Activated CD8-positive, alpha-beta memory T cell treated with anti-CD3 and anti-CD28 coated beads for 1 hour (primary cell): Measurements from ENCODE around the gene PLCXD1.
"Not testable (repeated sequence)": the region's sequence is repeated elsewhere in the genome, so short reads cannot be mapped to it uniquely, and the experiment has no call there.

Source experiments
- DNase-seq, 2 donors: peaks; one replicate each; pipeline ENCODE4 v3.0.0-alpha.2; 2020; ENCODE audit warnings: low read depth in 1 of 2; ENCODE audit errors: extremely low read depth in 1 of 2

PLCXD1 gene

DNA sequence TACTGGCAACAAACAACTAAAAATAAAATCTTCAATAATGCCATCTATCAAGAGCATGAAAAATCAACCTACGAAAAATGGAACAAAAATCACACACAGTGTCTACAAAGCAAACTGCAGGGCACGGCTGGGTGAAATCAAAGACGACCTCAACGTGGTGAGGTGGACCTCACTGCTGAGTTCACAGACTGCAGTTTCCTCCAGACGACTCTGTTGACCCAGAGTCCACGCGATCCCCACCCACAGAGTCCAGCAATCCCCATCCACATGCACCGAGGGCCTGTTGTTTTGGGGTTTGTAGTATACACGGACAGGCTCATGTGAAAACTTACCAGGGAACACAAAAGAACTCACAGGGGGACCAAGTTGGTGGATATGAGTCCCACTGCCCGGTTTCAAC is 68.5 kb downstream of the PLCXD1 start:
- no peak for DNase-seq

DNA sequence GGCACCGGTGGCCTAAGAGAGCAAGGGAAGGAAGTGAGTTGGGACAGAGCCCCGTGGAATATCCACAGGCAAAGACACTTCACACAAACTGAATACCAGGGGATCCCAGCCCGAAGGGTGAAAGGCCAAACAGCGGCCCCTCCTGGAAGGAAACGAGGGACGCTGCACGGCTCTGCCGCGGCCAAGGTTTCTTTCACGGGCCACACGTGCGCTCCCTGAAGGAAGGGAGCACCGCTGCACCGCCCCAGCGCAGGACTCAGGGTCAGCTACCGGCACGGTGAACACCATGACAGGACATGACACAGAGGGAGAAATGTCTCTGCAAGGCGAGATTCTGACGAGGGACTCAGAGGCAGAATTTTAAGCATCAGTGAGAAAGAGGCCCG is 69.0 kb downstream of the PLCXD1 start:
- no peak for DNase-seq

DNA sequence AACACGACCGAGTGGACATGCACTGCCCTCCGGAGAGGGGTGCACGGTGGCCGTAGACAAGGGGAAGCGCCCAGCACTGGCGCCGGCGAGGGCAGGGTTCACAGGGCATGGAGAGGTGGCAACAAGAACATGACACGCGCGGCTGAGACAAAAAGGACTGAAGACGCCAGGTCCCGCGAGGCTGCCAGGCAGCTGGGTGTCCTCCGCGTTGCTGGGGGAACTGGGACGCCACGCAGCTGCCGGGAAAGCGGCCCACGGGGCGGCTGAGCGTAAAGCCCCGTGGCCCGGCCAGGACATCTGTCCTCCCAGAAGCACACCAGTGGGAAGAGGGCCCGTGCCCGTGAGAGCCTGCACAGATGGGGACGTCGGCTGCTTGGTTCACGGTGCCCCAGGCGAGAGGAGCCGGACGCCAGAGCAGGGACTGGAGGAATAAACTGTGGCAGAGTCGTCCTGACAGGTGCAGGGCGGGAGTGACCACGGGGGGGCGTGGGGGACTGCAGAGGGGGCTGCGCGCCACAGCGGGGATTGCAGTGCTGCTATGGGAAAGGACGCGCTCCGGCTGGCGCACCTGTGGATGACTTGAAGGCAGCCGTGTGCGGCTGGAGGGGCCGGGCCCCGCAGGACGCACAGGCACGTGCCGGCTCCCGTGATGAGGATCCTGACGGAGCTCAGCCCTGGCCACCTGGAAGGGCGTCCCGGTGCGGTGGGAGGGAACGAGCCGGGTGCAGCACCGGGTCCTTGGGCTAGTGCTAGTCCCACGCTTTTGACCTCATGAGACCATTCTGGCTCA is 69.5 kb downstream of the PLCXD1 start:
- DNase-seq = no peak

DNA sequence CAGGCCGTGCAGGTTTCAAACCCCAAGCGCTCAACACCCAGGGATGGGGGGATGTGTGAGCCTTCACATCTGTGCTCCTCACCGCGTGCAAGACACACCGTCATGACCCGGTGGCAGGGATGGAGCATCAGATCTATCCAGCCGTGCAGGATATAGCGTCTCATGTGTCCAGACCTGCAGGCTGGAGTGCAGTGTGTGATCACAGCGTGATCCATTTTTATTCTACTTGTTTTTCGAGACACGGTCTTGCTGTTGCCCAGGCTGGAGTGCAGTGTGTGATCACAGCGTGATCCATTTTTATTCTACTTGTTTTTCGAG is 70.1 kb downstream of the PLCXD1 start:
- not testable (repeated sequence) for DNase-seq

DNA sequence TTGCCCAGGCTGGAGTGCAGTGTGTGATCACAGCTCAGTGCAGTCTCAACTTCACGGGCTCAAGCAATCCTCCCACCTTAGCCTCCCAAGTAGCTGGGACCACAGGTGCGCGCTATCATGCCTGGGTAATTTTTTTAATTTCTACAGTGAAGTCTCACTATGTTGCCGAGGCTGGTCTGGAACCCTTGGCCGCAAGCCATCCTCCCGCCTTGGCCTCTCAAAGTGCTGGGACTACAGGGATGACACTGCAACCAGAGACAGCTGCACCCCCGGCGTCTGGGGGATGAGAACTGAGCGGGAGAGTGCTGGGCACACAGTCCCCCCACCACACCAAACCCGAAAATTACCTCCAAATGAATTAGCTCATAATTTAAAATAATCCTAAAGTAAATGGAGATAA is 70.6 kb downstream of the PLCXD1 start:
- DNase-seq = no peak

DNA sequence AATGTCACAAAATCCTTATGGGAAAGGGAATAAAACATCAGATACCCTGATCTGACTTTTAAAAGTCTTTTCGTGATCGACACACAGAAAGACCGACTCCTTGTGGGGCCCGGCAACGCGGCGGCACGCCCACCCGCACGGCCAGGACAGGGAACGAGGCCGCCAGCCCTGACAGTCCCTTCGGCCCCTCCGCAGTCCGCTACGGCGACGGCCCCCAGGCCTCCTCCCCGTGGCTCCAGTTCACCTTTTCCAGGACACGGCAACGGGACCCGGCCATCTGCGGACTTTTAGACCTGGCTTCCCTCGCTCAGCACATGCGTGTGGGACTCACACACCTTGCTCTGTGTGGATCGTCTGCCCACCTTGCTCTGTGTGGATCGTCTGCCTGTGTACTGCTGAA is 71.0 kb downstream of the PLCXD1 start:
- no peak for DNase-seq

DNA sequence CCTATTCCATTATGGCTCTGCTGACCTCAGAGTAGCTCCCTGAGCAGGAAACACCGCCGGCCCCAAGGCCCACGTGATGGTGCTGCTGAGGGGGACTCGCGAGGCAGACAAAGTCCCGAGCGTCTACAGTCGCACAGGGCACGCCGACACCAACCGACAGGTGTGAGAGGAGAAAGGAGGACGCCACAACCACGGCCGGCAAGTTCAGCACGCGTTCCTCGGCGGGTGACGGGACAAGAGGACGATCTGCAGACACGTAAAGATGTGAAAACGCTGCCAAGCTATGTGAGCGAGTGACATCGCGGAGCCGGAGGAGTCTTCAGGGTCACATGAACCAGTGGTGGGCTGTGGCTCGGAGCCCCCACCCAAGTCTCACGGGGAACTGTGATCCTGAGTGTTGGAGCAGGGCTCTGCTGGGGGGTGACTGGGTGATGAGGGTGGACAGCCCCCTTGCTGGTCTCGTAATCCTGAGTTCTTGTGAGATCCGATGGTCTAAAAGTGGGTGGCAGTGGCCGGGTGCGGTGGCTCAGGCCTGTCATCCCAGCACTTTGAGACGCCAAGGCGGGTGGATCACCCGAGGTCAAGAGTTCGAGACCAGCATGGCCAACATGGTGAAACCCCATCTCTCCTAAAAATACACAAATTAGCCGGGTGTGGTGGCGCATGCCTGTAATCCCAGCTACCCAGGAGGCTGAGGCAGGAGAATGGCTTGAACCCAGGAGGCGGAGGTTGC is 71.6 kb downstream of the PLCXD1 start:
- no peak for DNase-seq
